HG02642 (cell line): ENCODE data around the gene ID1.
"Not testable (repeated sequence)": the region's sequence is repeated elsewhere in the genome, so short reads cannot be mapped to it uniquely, and the experiment has no call there.

Source experiments
- ATAC-seq: cut with Tn5 transposase; IDR thresholded peaks from one replicate; pipeline ENCODE4 v1.9.1; 2021; ENCODE audit warnings: mild to moderate bottlenecking; ENCODE audit not compliant: unreplicated experiment, poor library complexity

Gene ID1

GRCh38 chr20:31630187-31630790 lies 25.2 kb downstream of the ID1 start:
- ATAC-seq: no peak

GRCh38 chr20:31632548-31633338 lies 27.7 kb downstream of the ID1 start:
- no peak for ATAC-seq

GRCh38 chr20:31633339-31633914 lies 28.3 kb downstream of the ID1 start:
- no peak for ATAC-seq

- ATAC-seq: no peak
Observed at GRCh38 chr20:31637660-31638059, 32.6 kb downstream of the ID1 start, which contains the start of gene COX4I2. COX4I2 (plus strand) TSS chr20:31637912; CDS start chr20:31639018, 1,106 bp downstream.

- ATAC-seq: no peak
Observed at GRCh38 chr20:31638317-31638716, 33.2 kb downstream of the ID1 start.

GRCh38 chr20:31638816-31639215 lies 33.7 kb downstream of the ID1 start:
- no peak for ATAC-seq

GRCh38 chr20:31640259-31640658 lies 35.2 kb downstream of the ID1 start:
- no peak for ATAC-seq

GRCh38 chr20:31641391-31641790 lies 36.3 kb downstream of the ID1 start:
- ATAC-seq: no peak

GRCh38 chr20:31642837-31643236 lies 37.7 kb downstream of the ID1 start:
- ATAC-seq: no peak

- ATAC-seq: no peak
Observed at GRCh38 chr20:31643522-31643921, 38.4 kb downstream of the ID1 start.

GRCh38 chr20:31644701-31645100 lies 39.6 kb downstream of the ID1 start:
- ATAC-seq: no peak

GRCh38 chr20:31648104-31648503 lies 43.0 kb downstream of the ID1 start:
- ATAC-seq: not testable (repeated sequence)

GRCh38 chr20:31652917-31653396 lies 47.9 kb downstream of the ID1 start:
- no peak for ATAC-seq

- no peak for ATAC-seq
Observed at GRCh38 chr20:31653561-31653960, 48.5 kb downstream of the ID1 start.

- ATAC-seq: no peak
Observed at GRCh38 chr20:31654534-31654933, 49.4 kb downstream of the ID1 start.
